ENCODE data around the gene ITGAE. TPM values are rescaled to one million over a fixed set of nuclear protein-coding genes. Genes with fewer than 3 reads are reported as not detected.

Gene ITGAE
- polyA plus RNA-seq, 4 donors: 33.5 to 40.4 (median 39.3) TPM

GRCh38 chr17:3698139-3698538 lies 102.8 kb downstream of the ITGAE start:
- no peak for DNase-seq (ENCODE audit: low read depth in 4 of 4, low spot score in 3 of 4)

GRCh38 chr17:3697103-3697476 lies 103.9 kb downstream of the ITGAE start:
- no peak for DNase-seq (ENCODE audit: low read depth in 4 of 4, low spot score in 3 of 4)

- DNase-seq (ENCODE audit: low read depth in 4 of 4, low spot score in 3 of 4): no peak
Measured at GRCh38 chr17:3695723-3696411, 105.1 kb downstream of the ITGAE start, which contains the start of gene P2RX5. P2RX5 (minus strand) TSS chr17:3696155; CDS start chr17:3696005, 150 bp downstream.

GRCh38 chr17:3695129-3695722 lies 105.8 kb downstream of the ITGAE start:
- DNase-seq (ENCODE audit: low read depth in 4 of 4, low spot score in 3 of 4): no peak

GRCh38 chr17:3693829-3694231 lies 107.2 kb downstream of the ITGAE start:
- no peak for DNase-seq (ENCODE audit: low read depth in 4 of 4, low spot score in 3 of 4)

- DNase-seq (ENCODE audit: low read depth in 4 of 4, low spot score in 3 of 4): no peak
Measured at GRCh38 chr17:3693141-3693540, 107.8 kb downstream of the ITGAE start.

GRCh38 chr17:3692346-3692745 lies 108.6 kb downstream of the ITGAE start:
- DNase-seq (ENCODE audit: low read depth in 4 of 4, low spot score in 3 of 4): no peak

GRCh38 chr17:3691617-3692067 lies 109.3 kb downstream of the ITGAE start:
- DNase-seq (ENCODE audit: low read depth in 4 of 4, low spot score in 3 of 4): no peak

- DNase-seq (ENCODE audit: low read depth in 4 of 4, low spot score in 3 of 4): no peak
Measured at GRCh38 chr17:3690094-3690715, 110.8 kb downstream of the ITGAE start.

GRCh38 chr17:3689262-3690093 lies 111.5 kb downstream of the ITGAE start:
- DNase-seq (ENCODE audit: low read depth in 4 of 4, low spot score in 3 of 4): no peak

GRCh38 chr17:3688852-3689261 lies 112.1 kb downstream of the ITGAE start:
- DNase-seq (ENCODE audit: low read depth in 4 of 4, low spot score in 3 of 4): no peak

- DNase-seq (ENCODE audit: low read depth in 4 of 4, low spot score in 3 of 4): no peak
Measured at GRCh38 chr17:3688027-3688553, 112.9 kb downstream of the ITGAE start.

GRCh38 chr17:3685174-3685573 lies 115.8 kb downstream of the ITGAE start:
- DNase-seq (ENCODE audit: low read depth in 4 of 4, low spot score in 3 of 4): no peak

- DNase-seq (ENCODE audit: low read depth in 4 of 4, low spot score in 3 of 4): no peak
Measured at GRCh38 chr17:3683054-3683511, 117.9 kb downstream of the ITGAE start.

- no peak for DNase-seq (ENCODE audit: low read depth in 4 of 4, low spot score in 3 of 4)
Measured at GRCh38 chr17:3682033-3682432, 119.0 kb downstream of the ITGAE start.

GRCh38 chr17:3681565-3681964 lies 119.4 kb downstream of the ITGAE start:
- no peak for DNase-seq (ENCODE audit: low read depth in 4 of 4, low spot score in 3 of 4)

- DNase-seq (ENCODE audit: low read depth in 4 of 4, low spot score in 3 of 4): no peak
Measured at GRCh38 chr17:3681057-3681456, 119.9 kb downstream of the ITGAE start.

GRCh38 chr17:3679531-3680126 lies 121.4 kb downstream of the ITGAE start:
- DNase-seq (ENCODE audit: low read depth in 4 of 4, low spot score in 3 of 4): no peak

GRCh38 chr17:3678821-3679530 lies 122.0 kb downstream of the ITGAE start:
- DNase-seq (ENCODE audit: low read depth in 4 of 4, low spot score in 3 of 4): no peak
